BLaER1 treated with 17β-estradiol and CSF1 and Interleukin-3, amounts not matched to agents 10 nM and 100 nM (cell line): Measurements from ENCODE around the gene TXNRD2.

Experiments
- H3K27ac ChIP-seq, 11 experiments: shearing (Covaris generic); formaldehyde crosslinking; 2 replicates each; pipeline ENCODE4 v1.8.1; 2022
- H3K27me3 ChIP-seq, 11 experiments: shearing (Covaris generic); formaldehyde crosslinking; 2 replicates each; pipeline ENCODE4 v1.8.1; 2022
- H3K36me3 ChIP-seq, 11 experiments: shearing (Covaris generic); formaldehyde crosslinking; 2 replicates each; pipeline ENCODE4 v1.8.1; 2022
- H3K4me1 ChIP-seq, 10 experiments: shearing (Covaris generic); formaldehyde crosslinking; 2 replicates each; pipeline ENCODE4 v1.8.1; 2022
- H3K4me2 ChIP-seq, 11 experiments: shearing (Covaris generic); formaldehyde crosslinking; 2 replicates each; pipeline ENCODE4 v1.8.1; 2022
- H3K4me3 ChIP-seq, 10 experiments: shearing (Covaris generic); formaldehyde crosslinking; 2 replicates each; pipeline ENCODE4 v1.8.1; 2022
- H3K9ac ChIP-seq, 11 experiments: shearing (Covaris generic); formaldehyde crosslinking; 2 replicates each; pipeline ENCODE4 v1.8.1; 2022
- H3K9me3 ChIP-seq, 11 experiments: shearing (Covaris generic); formaldehyde crosslinking; replicated peaks in 1 of 11; 2 replicates each; pipeline ENCODE4 v1.8.1; 2022
- H4K20me1 ChIP-seq, 11 experiments: shearing (Covaris generic); formaldehyde crosslinking; 2 replicates each; pipeline ENCODE4 v1.8.1; 2022
- Cebpa-rat ChIP-seq, 11 experiments: shearing (Covaris generic); IDR thresholded peaks; 2 replicates each; pipeline ENCODE4 v1.8.1; 2022

The TXNRD2 gene

GRCh38 chr22:19917389-19918138 lies 24.1 kb downstream of the TXNRD2 start:
- Histone ChIP-seq H3K4me1 (peaks cover 0 to 36% (median 26%) of the 10 kb centered on the region in 10 experiments; a peak in 18 of 20 replicates), H4K20me1 (peaks cover 0 to 31% (median 0%) of the 10 kb centered on the region in 11 experiments; a peak in 7 of 22 replicates), H3K9me3 (peaks cover 5 to 14% (median 11%) of the 10 kb centered on the region in 11 experiments; a peak in 17 of 22 replicates), H3K9ac (peak overlapping the region in 4 of 11 experiments; percentile 24 to 51 (median 42); a peak in 4 of 22 replicates), H3K27me3 (no peaks in the 10 kb centered on the region; a peak in 1 of 22 replicates), H3K4me2 (peak overlapping the region in 10 of 11 experiments; percentile 3 to 72 (median 51); a peak in 18 of 22 replicates), H3K27ac (peak overlapping the region in 5 of 11 experiments; percentile 2 to 43 (median 20); a peak in 8 of 22 replicates), H3K4me3 (no peak overlapping the region), H3K36me3 (peaks cover 44 to 74% (median 59%) of the 10 kb centered on the region in 11 experiments)
- TF ChIP-seq Cebpa-rat (IDR thresholded peaks at IDR 0.05), result no peak

GRCh38 chr22:19916941-19917340 lies 24.7 kb downstream of the TXNRD2 start:
- Histone ChIP-seq H3K27ac (peak overlapping the region in 5 of 11 experiments; percentile 2 to 43 (median 20); a peak in 8 of 22 replicates), H3K9ac (peak overlapping the region in 4 of 11 experiments; percentile 24 to 51 (median 42); a peak in 4 of 22 replicates), H3K27me3 (no peaks in the 10 kb centered on the region; a peak in 1 of 22 replicates), H3K4me1 (peaks cover 0 to 42% (median 30%) of the 10 kb centered on the region in 10 experiments; a peak in 18 of 20 replicates), H4K20me1 (peaks cover 0 to 37% (median 0%) of the 10 kb centered on the region in 11 experiments; a peak in 8 of 22 replicates), H3K4me3 (no peak overlapping the region), H3K9me3 (peaks cover 5 to 14% (median 11%) of the 10 kb centered on the region in 11 experiments; a peak in 17 of 22 replicates), H3K4me2 (peak overlapping the region in 10 of 11 experiments; percentile 3 to 72 (median 51); a peak in 20 of 22 replicates), H3K36me3 (peaks cover 44 to 80% (median 59%) of the 10 kb centered on the region in 11 experiments)
- no peak for TF ChIP-seq Cebpa-rat (IDR thresholded peaks at IDR 0.05)

GRCh38 chr22:19916006-19916405 lies 25.6 kb downstream of the TXNRD2 start:
- H3K4me1 ChIP-seq, result peaks cover 0 to 46% (median 30%) of the 10 kb centered on the region in 10 experiments; a peak in 18 of 20 replicates
- H3K4me2 ChIP-seq, result peak overlapping the region in 9 of 11 experiments; percentile 37 to 72 (median 51); a peak in 17 of 22 replicates
- TF ChIP-seq Cebpa-rat (IDR thresholded peaks at IDR 0.05), result no peak
- H3K36me3 ChIP-seq, result peaks cover 44 to 89% (median 68%) of the 10 kb centered on the region in 11 experiments
- no peak overlapping the region for H3K4me3 ChIP-seq
- peaks cover 5 to 14% (median 11%) of the 10 kb centered on the region in 11 experiments; a peak in 17 of 22 replicates for H3K9me3 ChIP-seq
- peaks cover 0 to 36% (median 0%) of the 10 kb centered on the region in 11 experiments; a peak in 8 of 22 replicates for H4K20me1 ChIP-seq
- H3K27me3 ChIP-seq, result no peaks in the 10 kb centered on the region; a peak in 1 of 22 replicates
- H3K9ac ChIP-seq, result peak overlapping the region in 2 of 11 experiments; percentile 40 to 44; a peak in 2 of 22 replicates
- peak overlapping the region in 4 of 11 experiments; percentile 3 to 35 (median 24); a peak in 4 of 22 replicates for H3K27ac ChIP-seq

GRCh38 chr22:19915287-19915954 lies 26.2 kb downstream of the TXNRD2 start:
- H3K4me3 ChIP-seq, result no peak overlapping the region
- H3K4me1 ChIP-seq, result peaks cover 0 to 46% (median 30%) of the 10 kb centered on the region in 10 experiments; a peak in 18 of 20 replicates
- peak overlapping the region in 4 of 11 experiments; percentile 3 to 35 (median 24); a peak in 3 of 22 replicates for H3K27ac ChIP-seq
- H3K9ac ChIP-seq, result peak overlapping the region in 2 of 11 experiments; percentile 40 to 44; a peak in 1 of 22 replicates
- no peak for TF ChIP-seq Cebpa-rat (IDR thresholded peaks at IDR 0.05)
- peaks cover 5 to 14% (median 11%) of the 10 kb centered on the region in 11 experiments; a peak in 17 of 22 replicates for H3K9me3 ChIP-seq
- no peaks in the 10 kb centered on the region; a peak in 1 of 22 replicates for H3K27me3 ChIP-seq
- peak overlapping the region in 8 of 11 experiments; percentile 38 to 72 (median 58); a peak in 16 of 22 replicates for H3K4me2 ChIP-seq
- H3K36me3 ChIP-seq, result peaks cover 44 to 91% (median 69%) of the 10 kb centered on the region in 11 experiments
- H4K20me1 ChIP-seq, result peaks cover 0 to 38% (median 0%) of the 10 kb centered on the region in 11 experiments; a peak in 8 of 22 replicates

GRCh38 chr22:19914201-19914943 lies 27.2 kb downstream of the TXNRD2 start:
- Histone ChIP-seq H3K27ac (no peak overlapping the region), H3K4me2 (no peak overlapping the region), H3K9ac (no peak overlapping the region), H3K27me3 (no peaks in the 10 kb centered on the region; a peak in 1 of 22 replicates), H3K9me3 (peaks cover 5 to 14% (median 11%) of the 10 kb centered on the region in 11 experiments; a peak in 17 of 22 replicates), H3K36me3 (peaks cover 44 to 83% (median 66%) of the 10 kb centered on the region in 11 experiments), H4K20me1 (peaks cover 0 to 42% (median 0%) of the 10 kb centered on the region in 11 experiments; a peak in 8 of 22 replicates), H3K4me1 (peaks cover 0 to 49% (median 30%) of the 10 kb centered on the region in 10 experiments; a peak in 18 of 20 replicates), H3K4me3 (no peak overlapping the region)
- TF ChIP-seq Cebpa-rat (IDR thresholded peaks at IDR 0.05), result no peak

- Histone ChIP-seq H3K4me1 (peaks cover 0 to 50% (median 30%) of the 10 kb centered on the region in 10 experiments; a peak in 18 of 20 replicates), H3K36me3 (peaks cover 38 to 79% (median 58%) of the 10 kb centered on the region in 11 experiments), H3K27ac (no peak overlapping the region), H3K4me2 (peak overlapping the region in 4 of 11 experiments; percentile 9 to 51 (median 36); a peak in 4 of 22 replicates), H3K4me3 (no peak overlapping the region), H3K9ac (peak overlapping the region in 2 of 11 experiments; percentile 27 to 33; a peak in 1 of 22 replicates), H3K27me3 (no peaks in the 10 kb centered on the region; a peak in 1 of 22 replicates), H4K20me1 (peaks cover 0 to 39% (median 0%) of the 10 kb centered on the region in 11 experiments; a peak in 7 of 22 replicates), H3K9me3 (peaks cover 5 to 14% (median 11%) of the 10 kb centered on the region in 11 experiments; a peak in 17 of 22 replicates)
- TF ChIP-seq Cebpa-rat (IDR thresholded peaks at IDR 0.05), result no peak
Measured at GRCh38 chr22:19913337-19913936, 28.2 kb downstream of the TXNRD2 start.
